Hepatocyte (in vitro differentiated cells): ENCODE measurements around the gene S100A2.

Experiments
- EZH2 ChIP-seq: fragments of 200-600 bp; sonication (generic); IDR thresholded peaks from 2 replicates; pipeline ENCODE4 v1.6.1; 2016; ENCODE audit warnings: antibody characterized with exemption, mild to moderate bottlenecking, borderline replicate concordance
- EZH2phosphoT487 ChIP-seq: fragments of 200-600 bp; sonication (generic); IDR thresholded peaks from one replicate; pipeline ENCODE4 v1.6.1; 2018; ENCODE audit warnings: antibody characterized with exemption, mild to moderate bottlenecking, low read depth, moderate library complexity; ENCODE audit not compliant: unreplicated experiment, severe bottlenecking
- TF ChIP-seq, protein P1 (sequence below): fragments of 200-600 bp; sonication (generic); IDR thresholded peaks from 2 replicates; pipeline ENCODE4 v1.5.1; 2016; ENCODE audit warnings: antibody characterized with exemption, mild to moderate bottlenecking; ENCODE audit not compliant: poor library complexity

DNA sequence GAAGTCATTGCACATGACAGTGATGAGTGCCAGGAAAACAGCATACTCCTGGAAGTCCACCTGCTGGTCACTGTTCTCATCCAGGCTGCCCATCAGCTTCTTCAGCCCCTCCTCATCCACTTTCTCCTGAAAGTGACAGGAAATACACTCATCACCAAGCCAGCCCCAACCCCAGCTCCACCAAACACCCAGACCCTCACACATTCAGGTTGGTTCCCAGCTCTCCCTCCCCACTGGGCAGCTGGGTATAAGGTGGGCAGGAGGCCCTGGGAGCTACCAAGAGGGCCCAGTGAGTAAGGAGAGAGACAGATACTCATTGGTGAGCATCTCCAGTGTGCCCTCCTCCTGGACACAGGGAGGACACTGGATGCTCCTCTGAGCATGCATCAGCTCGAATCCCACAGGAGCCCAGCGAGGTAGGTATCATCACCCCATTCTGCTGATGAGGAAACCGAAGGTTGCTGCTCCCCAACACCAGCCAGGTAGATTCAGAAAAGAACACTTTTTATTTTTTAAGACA, 4.1 kb downstream of the S100A2 start:
- TF ChIP-seq, protein P1, sequence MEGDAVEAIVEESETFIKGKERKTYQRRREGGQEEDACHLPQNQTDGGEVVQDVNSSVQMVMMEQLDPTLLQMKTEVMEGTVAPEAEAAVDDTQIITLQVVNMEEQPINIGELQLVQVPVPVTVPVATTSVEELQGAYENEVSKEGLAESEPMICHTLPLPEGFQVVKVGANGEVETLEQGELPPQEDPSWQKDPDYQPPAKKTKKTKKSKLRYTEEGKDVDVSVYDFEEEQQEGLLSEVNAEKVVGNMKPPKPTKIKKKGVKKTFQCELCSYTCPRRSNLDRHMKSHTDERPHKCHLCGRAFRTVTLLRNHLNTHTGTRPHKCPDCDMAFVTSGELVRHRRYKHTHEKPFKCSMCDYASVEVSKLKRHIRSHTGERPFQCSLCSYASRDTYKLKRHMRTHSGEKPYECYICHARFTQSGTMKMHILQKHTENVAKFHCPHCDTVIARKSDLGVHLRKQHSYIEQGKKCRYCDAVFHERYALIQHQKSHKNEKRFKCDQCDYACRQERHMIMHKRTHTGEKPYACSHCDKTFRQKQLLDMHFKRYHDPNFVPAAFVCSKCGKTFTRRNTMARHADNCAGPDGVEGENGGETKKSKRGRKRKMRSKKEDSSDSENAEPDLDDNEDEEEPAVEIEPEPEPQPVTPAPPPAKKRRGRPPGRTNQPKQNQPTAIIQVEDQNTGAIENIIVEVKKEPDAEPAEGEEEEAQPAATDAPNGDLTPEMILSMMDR = no peak
- TF ChIP-seq EZH2phosphoT487 (no peak), EZH2 (no peak)
